Measurements from ENCODE around the gene PNPLA6.
A peak's percentile ranks its signal among the peaks of the same experiment; 100 is the strongest.

PNPLA6 gene

DNA sequence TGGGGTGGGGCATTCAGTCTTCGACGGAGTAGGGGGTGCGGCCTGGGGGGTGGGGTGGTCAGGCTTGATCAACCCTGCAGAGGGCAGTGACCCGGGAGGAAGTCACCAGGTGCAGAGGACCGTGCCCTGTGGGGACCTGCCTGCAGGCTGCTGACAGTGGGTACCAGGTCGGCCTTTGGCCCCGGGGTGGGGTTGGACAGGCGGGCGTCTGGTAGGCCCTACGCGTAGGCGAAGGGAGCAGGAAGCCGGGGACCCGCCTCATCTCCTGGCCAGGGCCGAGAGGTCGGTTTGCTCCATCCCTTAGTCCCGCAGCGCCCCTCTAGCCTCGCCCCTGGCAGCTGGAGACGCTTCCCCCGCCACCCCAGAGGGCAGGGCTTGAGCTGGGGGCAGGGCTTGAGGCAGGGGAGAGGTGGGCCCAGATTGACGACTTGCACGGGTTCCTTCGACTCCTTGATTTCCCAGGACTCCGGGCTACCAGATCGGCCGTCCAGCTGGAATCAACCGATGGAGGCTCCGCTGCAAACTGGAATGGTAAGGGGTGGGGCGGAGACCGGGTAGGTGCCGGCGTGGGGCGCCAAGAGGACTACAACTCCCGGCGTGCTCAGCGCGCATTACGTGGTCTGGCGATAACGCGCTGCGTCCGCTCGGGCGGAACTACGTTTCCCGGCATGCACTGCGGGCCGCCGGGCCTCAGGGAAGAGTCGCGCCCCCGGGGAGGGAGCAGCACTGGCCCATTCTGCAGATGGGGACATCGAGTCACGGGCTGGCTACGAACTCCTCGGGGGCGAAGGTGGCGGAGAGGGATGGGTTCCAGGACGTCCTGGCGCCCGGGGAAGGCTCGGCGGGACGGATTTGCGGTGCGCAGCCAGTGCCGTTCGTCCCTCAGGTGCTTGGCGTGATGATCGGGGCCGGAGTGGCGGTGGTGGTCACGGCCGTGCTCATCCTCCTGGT lies at the start of gene PNPLA6:
TSS of gene PNPLA6 (plus strand) at position 671 of the 951 bp plus-strand sequence. CDS start at position 743, 72 bp downstream.
- Histone ChIP-seq H3K9ac (ENCODE audit: low read length) (peak within 1 kb of the TSS; percentile 96), H3K4me3 (ENCODE audit: low read length) (peak within 1 kb of the TSS; percentile 97), H3K36me3 (ENCODE audit: control insufficient read depth, insufficient read depth, low read length, severe bottlenecking) (peaks cover 18% of the 10 kb centered on the region), H3K4me1 (ENCODE audit: control insufficient read depth, insufficient read depth, low read length) (peaks cover 10% of the 10 kb centered on the region), H3K27me3 (replicated peaks; ENCODE audit: control insufficient read depth, insufficient read depth, low read length) (no peaks in the 10 kb centered on the region), H3K9me3 (ENCODE audit: control insufficient read depth, low read length) (no peaks in the 10 kb centered on the region)
- DNase-seq (ENCODE audit: low read depth), result peak; percentile 98

DNA sequence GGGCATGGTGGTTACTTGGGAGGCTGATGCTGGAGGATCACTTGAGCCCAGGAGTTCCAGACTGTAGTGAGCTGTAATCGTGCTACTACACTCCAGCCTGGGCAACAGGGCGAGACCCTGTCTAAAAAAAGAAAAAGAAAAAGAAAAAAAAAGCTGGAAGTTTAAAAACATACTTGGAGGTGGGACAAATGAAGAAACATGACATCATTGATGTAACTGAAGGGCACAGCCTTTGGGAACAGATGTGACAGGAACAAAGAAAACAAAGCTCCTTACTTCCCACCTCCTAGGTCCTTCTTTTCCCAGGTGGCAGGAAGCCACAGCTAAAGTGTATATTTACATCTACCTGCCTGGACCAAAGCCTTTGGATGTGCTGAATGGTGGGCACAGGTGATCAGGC lies 48.6 kb upstream of the PNPLA6 start:
- DNase-seq (ENCODE audit: low read depth), result no peak
- Histone ChIP-seq H3K27me3 (replicated peaks; ENCODE audit: control insufficient read depth, insufficient read depth, low read length) (no peaks in the 10 kb centered on the region), H3K36me3 (ENCODE audit: control insufficient read depth, insufficient read depth, low read length, severe bottlenecking) (no peaks in the 10 kb centered on the region), H3K9me3 (ENCODE audit: control insufficient read depth, low read length) (no peaks in the 10 kb centered on the region), H3K9ac (ENCODE audit: low read length) (no peak overlapping the region), H3K4me1 (ENCODE audit: control insufficient read depth, insufficient read depth, low read length) (peaks cover 9% of the 10 kb centered on the region), H3K4me3 (ENCODE audit: low read length) (no peak overlapping the region)

DNA sequence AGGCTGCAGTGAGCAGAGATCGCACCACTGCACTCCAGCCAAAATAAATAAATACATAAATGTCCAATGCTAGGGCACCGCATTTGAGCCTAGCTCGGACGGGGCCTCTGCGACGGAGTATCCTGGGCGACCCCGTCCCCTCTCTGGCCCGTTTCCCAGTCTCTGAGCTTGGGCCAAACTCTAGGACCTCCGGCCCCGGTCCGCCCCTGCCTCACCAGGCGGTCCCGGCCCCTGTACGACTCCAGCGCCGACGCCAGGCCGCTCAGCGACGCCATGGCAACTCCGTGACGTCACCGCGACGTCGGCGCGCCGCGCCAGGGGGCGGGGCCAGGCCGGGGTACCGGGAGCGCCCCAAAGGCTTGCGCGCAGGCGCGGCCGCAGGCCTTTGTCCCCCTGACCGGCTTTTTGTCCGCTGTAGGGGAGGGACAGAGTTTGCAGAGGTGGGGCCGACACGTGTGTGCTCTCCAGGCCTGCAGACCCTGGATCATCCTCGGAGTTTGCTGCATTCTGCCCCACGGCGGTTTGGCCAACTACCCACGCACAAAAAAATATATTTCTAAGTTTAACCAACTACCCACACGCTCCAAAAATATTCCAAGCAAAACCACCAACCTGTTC lies 46.7 kb upstream of the PNPLA6 start, which contains the start of gene PEX11G:
TSS of gene PEX11G (minus strand) at position 300 of the 618 bp plus-strand sequence. CDS start at position 275, 25 bp downstream.
- Histone ChIP-seq H3K4me1 (ENCODE audit: control insufficient read depth, insufficient read depth, low read length) (peaks cover 9% of the 10 kb centered on the region), H3K36me3 (ENCODE audit: control insufficient read depth, insufficient read depth, low read length, severe bottlenecking) (no peaks in the 10 kb centered on the region), H3K4me3 (ENCODE audit: low read length) (peak within 1 kb of the TSS; percentile 90), H3K9ac (ENCODE audit: low read length) (peak within 1 kb of the TSS; percentile 93), H3K27me3 (replicated peaks; ENCODE audit: control insufficient read depth, insufficient read depth, low read length) (no peaks in the 10 kb centered on the region), H3K9me3 (ENCODE audit: control insufficient read depth, low read length) (no peaks in the 10 kb centered on the region)
- DNase-seq (ENCODE audit: low read depth), result peak; percentile 95

DNA sequence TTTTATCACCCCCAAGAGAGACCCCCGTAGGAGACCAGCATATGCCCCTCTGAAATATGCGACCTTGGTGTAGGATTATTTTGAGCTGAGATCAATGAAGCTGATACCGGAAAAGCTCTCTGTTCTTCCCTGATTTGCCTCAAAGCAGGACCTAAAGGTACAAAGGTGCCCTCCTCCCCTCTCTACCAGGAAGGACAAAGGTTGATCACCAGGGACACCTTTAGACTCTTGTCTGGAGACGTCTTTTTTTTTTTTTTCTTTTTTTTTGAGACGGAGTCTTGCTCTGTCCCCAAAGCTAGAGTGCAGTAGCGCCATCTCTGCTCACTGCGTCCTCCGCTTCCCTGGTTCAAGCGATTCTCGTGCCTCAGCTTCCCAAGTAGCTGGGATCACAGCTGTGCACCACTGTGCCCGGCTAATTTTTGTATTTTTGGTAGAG lies 45.9 kb upstream of the PNPLA6 start:
- Histone ChIP-seq H3K9ac (ENCODE audit: low read length) (peak overlapping the region; percentile 93), H3K4me3 (ENCODE audit: low read length) (peak overlapping the region; percentile 90), H3K27me3 (replicated peaks; ENCODE audit: control insufficient read depth, insufficient read depth, low read length) (no peaks in the 10 kb centered on the region), H3K36me3 (ENCODE audit: control insufficient read depth, insufficient read depth, low read length, severe bottlenecking) (no peaks in the 10 kb centered on the region), H3K4me1 (ENCODE audit: control insufficient read depth, insufficient read depth, low read length) (peaks cover 9% of the 10 kb centered on the region), H3K9me3 (ENCODE audit: control insufficient read depth, low read length) (no peaks in the 10 kb centered on the region)
- no peak for DNase-seq (ENCODE audit: low read depth)

DNA sequence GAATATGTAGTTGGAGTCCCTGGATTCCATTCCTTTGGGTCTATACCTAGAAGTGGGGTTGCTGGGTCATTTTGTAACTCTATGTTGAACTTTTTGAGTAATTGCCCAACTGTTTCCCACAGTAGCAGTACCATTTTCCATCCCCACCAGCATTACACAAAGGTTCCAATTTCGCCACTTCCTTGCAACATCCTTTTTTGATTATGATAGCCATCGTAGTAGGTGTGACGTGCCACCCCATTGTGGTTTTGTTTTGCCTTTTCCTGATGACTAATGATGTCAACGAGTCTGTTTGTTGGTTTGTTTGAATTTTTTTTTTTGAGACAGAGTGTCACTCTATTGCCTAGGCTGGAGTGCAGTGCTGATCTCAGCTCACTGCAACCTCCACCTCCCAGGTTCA lies 43.4 kb upstream of the PNPLA6 start:
- no peaks in the 10 kb centered on the region for H3K27me3 ChIP-seq (replicated peaks; ENCODE audit: control insufficient read depth, insufficient read depth, low read length)
- no peak overlapping the region for H3K4me3 ChIP-seq (ENCODE audit: low read length)
- H3K9me3 ChIP-seq (ENCODE audit: control insufficient read depth, low read length), result no peaks in the 10 kb centered on the region
- no peaks in the 10 kb centered on the region for H3K36me3 ChIP-seq (ENCODE audit: control insufficient read depth, insufficient read depth, low read length, severe bottlenecking)
- peaks cover 9% of the 10 kb centered on the region for H3K4me1 ChIP-seq (ENCODE audit: control insufficient read depth, insufficient read depth, low read length)
- peak; percentile 57 for DNase-seq (ENCODE audit: low read depth)
- H3K9ac ChIP-seq (ENCODE audit: low read length), result no peak overlapping the region

DNA sequence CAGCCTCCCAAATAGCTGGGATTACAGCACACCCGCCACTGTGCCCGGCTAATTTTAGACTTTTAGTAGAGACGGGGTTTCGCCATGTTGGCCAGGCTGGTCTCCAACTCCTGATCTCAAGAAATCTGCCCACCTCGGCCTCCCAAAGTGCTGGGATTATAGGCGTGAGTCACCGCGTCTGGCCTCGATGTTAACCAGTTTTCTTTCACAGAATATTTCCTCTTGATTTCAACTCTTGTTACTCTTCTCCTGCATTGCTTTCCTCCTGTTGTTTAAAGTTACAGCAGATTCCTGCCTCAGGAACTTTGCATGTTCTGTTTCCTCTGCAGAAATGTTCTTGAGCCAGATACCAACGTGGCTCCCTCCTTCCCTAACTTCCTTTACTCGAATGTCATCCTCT lies 43.0 kb upstream of the PNPLA6 start:
- Histone ChIP-seq H3K36me3 (ENCODE audit: control insufficient read depth, insufficient read depth, low read length, severe bottlenecking) (no peaks in the 10 kb centered on the region), H3K4me3 (ENCODE audit: low read length) (no peak overlapping the region), H3K9me3 (ENCODE audit: control insufficient read depth, low read length) (no peaks in the 10 kb centered on the region), H3K27me3 (replicated peaks; ENCODE audit: control insufficient read depth, insufficient read depth, low read length) (peaks cover 3% of the 10 kb centered on the region), H3K9ac (ENCODE audit: low read length) (no peak overlapping the region), H3K4me1 (ENCODE audit: control insufficient read depth, insufficient read depth, low read length) (peaks cover 9% of the 10 kb centered on the region)
- DNase-seq (ENCODE audit: low read depth), result peak; percentile 19

DNA sequence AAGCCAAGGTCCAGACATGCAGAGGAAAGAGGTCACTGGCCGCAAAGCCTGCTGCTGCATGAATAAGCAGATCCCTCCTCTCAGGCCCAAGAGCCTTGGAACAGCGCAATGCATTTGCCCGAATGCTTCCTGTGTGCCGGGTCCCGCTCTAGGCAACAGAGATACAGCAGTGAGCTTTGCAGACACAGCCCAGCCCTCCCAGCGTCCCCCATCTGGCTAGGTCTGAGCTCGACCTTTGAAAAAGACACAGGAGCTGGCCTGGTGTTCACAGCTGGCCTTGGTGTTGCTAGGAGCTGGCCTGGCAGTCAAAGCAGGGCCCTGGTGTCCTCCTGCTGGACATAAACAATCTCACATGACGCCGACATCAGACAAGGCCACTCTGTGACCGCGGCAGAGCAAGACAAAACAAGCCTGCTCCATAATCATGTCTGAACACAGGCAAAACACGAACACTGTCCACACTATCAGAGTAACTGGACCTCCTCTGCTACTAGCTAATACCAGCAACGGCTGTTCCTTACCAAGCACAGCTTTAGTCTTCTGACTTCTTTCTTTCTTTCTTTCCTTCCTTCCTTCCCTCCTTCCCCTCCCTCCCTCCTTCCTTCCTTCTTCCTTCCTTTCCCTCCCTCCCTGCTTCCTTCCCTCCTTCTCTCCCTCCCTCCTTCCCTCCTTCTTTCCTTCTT lies 41.0 kb upstream of the PNPLA6 start:
- Histone ChIP-seq H3K4me3 (ENCODE audit: low read length) (no peak overlapping the region), H3K9ac (ENCODE audit: low read length) (peak overlapping the region; percentile 67), H3K36me3 (ENCODE audit: control insufficient read depth, insufficient read depth, low read length, severe bottlenecking) (no peaks in the 10 kb centered on the region), H3K4me1 (ENCODE audit: control insufficient read depth, insufficient read depth, low read length) (no peaks in the 10 kb centered on the region), H3K9me3 (ENCODE audit: control insufficient read depth, low read length) (no peaks in the 10 kb centered on the region), H3K27me3 (replicated peaks; ENCODE audit: control insufficient read depth, insufficient read depth, low read length) (peaks cover 5% of the 10 kb centered on the region)
- peak; percentile 13 for DNase-seq (ENCODE audit: low read depth)

DNA sequence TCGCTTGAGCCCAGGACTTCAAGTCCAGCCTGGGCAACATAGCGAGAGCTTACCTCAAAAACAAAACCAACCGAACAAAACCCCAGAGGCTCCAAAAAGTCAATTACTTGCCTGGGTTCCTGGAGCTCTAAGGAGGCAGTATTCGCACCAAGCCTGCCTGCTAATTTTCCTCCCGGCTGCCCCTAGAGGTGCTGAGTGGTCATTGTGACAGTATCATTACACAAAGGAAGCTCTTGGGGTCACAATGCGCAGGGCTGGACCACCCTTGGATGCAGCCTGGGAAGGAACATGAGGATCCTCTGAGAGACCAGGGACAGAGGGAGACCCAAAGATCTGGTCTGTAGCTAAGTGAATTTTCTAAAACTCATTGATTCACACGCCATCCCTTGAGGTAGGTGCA lies 38.2 kb upstream of the PNPLA6 start:
- H3K4me3 ChIP-seq (ENCODE audit: low read length), result no peak overlapping the region
- H3K9ac ChIP-seq (ENCODE audit: low read length), result no peak overlapping the region
- H3K36me3 ChIP-seq (ENCODE audit: control insufficient read depth, insufficient read depth, low read length, severe bottlenecking), result no peaks in the 10 kb centered on the region
- no peaks in the 10 kb centered on the region for H3K4me1 ChIP-seq (ENCODE audit: control insufficient read depth, insufficient read depth, low read length)
- H3K27me3 ChIP-seq (replicated peaks; ENCODE audit: control insufficient read depth, insufficient read depth, low read length), result peaks cover 9% of the 10 kb centered on the region
- peak; percentile 48 for DNase-seq (ENCODE audit: low read depth)
- H3K9me3 ChIP-seq (ENCODE audit: control insufficient read depth, low read length), result no peaks in the 10 kb centered on the region

DNA sequence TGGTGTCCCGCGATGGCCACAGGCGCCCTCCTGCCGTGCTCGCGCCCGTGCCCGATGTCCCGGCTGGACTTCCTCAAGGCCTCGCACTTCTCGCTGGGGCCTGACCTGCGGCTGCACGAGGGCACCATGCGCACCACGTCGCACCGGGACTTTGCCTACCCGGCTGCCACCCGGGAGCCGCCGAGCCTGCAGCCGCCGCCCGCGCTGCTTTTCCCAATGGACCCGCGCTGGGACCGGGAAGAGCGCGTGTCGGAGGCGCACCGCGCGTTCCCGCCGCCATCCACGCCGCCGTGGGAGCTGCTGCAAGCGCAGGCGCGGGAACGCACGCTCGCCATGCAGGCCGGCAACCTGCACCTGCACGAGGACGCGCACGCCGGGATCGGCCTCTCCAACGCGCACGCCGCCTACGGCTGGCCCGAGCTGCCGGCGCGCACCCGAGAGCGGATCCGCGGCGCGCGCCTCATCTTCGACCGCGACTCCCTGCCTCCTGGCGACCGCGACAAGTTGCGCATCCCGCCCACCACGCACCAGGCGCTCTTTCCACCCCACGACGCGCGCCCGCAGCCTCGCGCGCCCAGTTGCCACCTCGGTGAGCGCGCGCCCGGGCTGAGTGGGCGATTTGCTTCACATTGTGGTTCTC lies 34.6 kb upstream of the PNPLA6 start:
- peak; percentile 56 for DNase-seq (ENCODE audit: low read depth)
- Histone ChIP-seq H3K27me3 (replicated peaks; ENCODE audit: control insufficient read depth, insufficient read depth, low read length) (peaks cover 25% of the 10 kb centered on the region), H3K9ac (ENCODE audit: low read length) (no peak overlapping the region), H3K4me1 (ENCODE audit: control insufficient read depth, insufficient read depth, low read length) (no peaks in the 10 kb centered on the region), H3K9me3 (ENCODE audit: control insufficient read depth, low read length) (no peaks in the 10 kb centered on the region), H3K36me3 (ENCODE audit: control insufficient read depth, insufficient read depth, low read length, severe bottlenecking) (no peaks in the 10 kb centered on the region), H3K4me3 (ENCODE audit: low read length) (peak overlapping the region; percentile 70)

DNA sequence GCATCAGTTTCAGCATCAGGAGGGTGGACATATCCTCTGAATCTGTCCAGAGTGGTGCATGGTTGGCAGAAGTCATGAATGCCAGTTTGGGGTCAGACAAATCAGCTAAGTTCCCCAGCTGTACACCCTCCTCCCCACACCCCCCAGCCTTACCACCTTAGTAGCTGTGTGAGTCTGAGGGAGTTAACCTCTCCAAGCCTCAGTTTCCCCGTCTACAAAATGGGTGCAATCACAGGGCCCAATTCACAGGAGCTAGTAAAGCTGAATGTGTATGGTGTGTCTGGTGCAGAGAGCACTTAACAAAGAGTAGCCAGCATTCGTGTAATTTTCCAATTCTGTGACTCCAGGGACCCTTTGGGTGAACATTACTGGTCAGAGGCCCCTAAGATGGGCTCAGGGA lies 33.0 kb upstream of the PNPLA6 start:
- peaks cover 22% of the 10 kb centered on the region for H3K27me3 ChIP-seq (replicated peaks; ENCODE audit: control insufficient read depth, insufficient read depth, low read length)
- H3K9me3 ChIP-seq (ENCODE audit: control insufficient read depth, low read length), result no peaks in the 10 kb centered on the region
- H3K4me3 ChIP-seq (ENCODE audit: low read length), result no peak overlapping the region
- no peak for DNase-seq (ENCODE audit: low read depth)
- no peaks in the 10 kb centered on the region for H3K36me3 ChIP-seq (ENCODE audit: control insufficient read depth, insufficient read depth, low read length, severe bottlenecking)
- no peaks in the 10 kb centered on the region for H3K4me1 ChIP-seq (ENCODE audit: control insufficient read depth, insufficient read depth, low read length)
- no peak overlapping the region for H3K9ac ChIP-seq (ENCODE audit: low read length)

All from adipocyte (in vitro differentiated cells).